HG03460 (cell line): ENCODE data around the gene ATP2A2.
"Not testable (repeated sequence)": the region's sequence is repeated elsewhere in the genome, so short reads cannot be mapped to it uniquely, and the experiment has no call there.

Experiments
- ATAC-seq: cut with Tn5 transposase; IDR thresholded peaks from one replicate; pipeline ENCODE4 v1.9.1; 2021; ENCODE audit not compliant: unreplicated experiment

Gene ATP2A2

GRCh38 chr12:110365489-110366320 is 84.7 kb downstream of the ATP2A2 start:
- no peak for ATAC-seq

GRCh38 chr12:110366321-110367142 is 85.5 kb downstream of the ATP2A2 start:
- no peak for ATAC-seq

GRCh38 chr12:110367181-110367864 is 86.3 kb downstream of the ATP2A2 start:
- no peak for ATAC-seq

- ATAC-seq: no peak
Measured at GRCh38 chr12:110369992-110370391, 88.9 kb downstream of the ATP2A2 start.

GRCh38 chr12:110370732-110371231 is 89.7 kb downstream of the ATP2A2 start:
- ATAC-seq: no peak

- peak; percentile 74 for ATAC-seq
Measured at GRCh38 chr12:110371408-110372055, 90.5 kb downstream of the ATP2A2 start.

GRCh38 chr12:110372056-110372425 is 91.0 kb downstream of the ATP2A2 start:
- ATAC-seq: no peak

GRCh38 chr12:110373025-110373424 is 92.0 kb downstream of the ATP2A2 start:
- no peak for ATAC-seq

GRCh38 chr12:110373425-110373824 is 92.4 kb downstream of the ATP2A2 start:
- no peak for ATAC-seq

GRCh38 chr12:110373962-110374611 is 93.0 kb downstream of the ATP2A2 start:
- ATAC-seq: no peak

GRCh38 chr12:110378131-110378790 is 97.2 kb downstream of the ATP2A2 start:
- not testable (repeated sequence) for ATAC-seq

- no peak for ATAC-seq
Measured at GRCh38 chr12:110379197-110379596, 98.2 kb downstream of the ATP2A2 start.

GRCh38 chr12:110379631-110380030 is 98.6 kb downstream of the ATP2A2 start:
- no peak for ATAC-seq

- no peak for ATAC-seq
Measured at GRCh38 chr12:110382683-110383082, 101.6 kb downstream of the ATP2A2 start.
